GM19397 (cell line): Measurements from ENCODE around the gene ACRBP.

Source experiments
- ATAC-seq: cut with Tn5 transposase; IDR thresholded peaks from one replicate; pipeline ENCODE4 v1.9.1; 2021; ENCODE audit warnings: mild to moderate bottlenecking, moderate library complexity; ENCODE audit not compliant: unreplicated experiment

Gene ACRBP

GRCh38 chr12:6647083-6647604 lies at the start of gene ACRBP:
TSS of gene ACRBP (minus strand) at chr12:6647432. CDS start at chr12:6647366, 66 bp downstream.
- ATAC-seq = no peak

GRCh38 chr12:6695313-6696045 lies 48.2 kb upstream of the ACRBP start:
- ATAC-seq = no peak

- no peak for ATAC-seq
Observed at GRCh38 chr12:6694701-6695100, 47.5 kb upstream of the ACRBP start.

GRCh38 chr12:6693832-6694355 lies 46.7 kb upstream of the ACRBP start:
- no peak for ATAC-seq

GRCh38 chr12:6692888-6693287 lies 45.7 kb upstream of the ACRBP start:
- no peak for ATAC-seq

- no peak for ATAC-seq
Observed at GRCh38 chr12:6691473-6691872, 44.2 kb upstream of the ACRBP start.

- peak; percentile 77 for ATAC-seq
Observed at GRCh38 chr12:6688999-6689882, 42.0 kb upstream of the ACRBP start, which contains the start of gene ZNF384. TSS of gene ZNF384 (minus strand) at chr12:6689375. CDS start at chr12:6679520, 9,855 bp downstream.

- peak; percentile 9 for ATAC-seq
Observed at GRCh38 chr12:6688543-6688998, 41.3 kb upstream of the ACRBP start.

- ATAC-seq = no peak
Observed at GRCh38 chr12:6685814-6686213, 38.6 kb upstream of the ACRBP start.

GRCh38 chr12:6684609-6685008 lies 37.4 kb upstream of the ACRBP start:
- ATAC-seq = no peak

- ATAC-seq = no peak
Observed at GRCh38 chr12:6676962-6677361, 29.7 kb upstream of the ACRBP start.

GRCh38 chr12:6672143-6672542 lies 24.9 kb upstream of the ACRBP start:
- no peak for ATAC-seq

GRCh38 chr12:6667559-6668210 lies 20.5 kb upstream of the ACRBP start:
- no peak for ATAC-seq

- no peak for ATAC-seq
Observed at GRCh38 chr12:6666211-6666610, 19.0 kb upstream of the ACRBP start.

GRCh38 chr12:6664902-6665301 lies 17.7 kb upstream of the ACRBP start:
- no peak for ATAC-seq

- ATAC-seq = peak; percentile 98
Observed at GRCh38 chr12:6662906-6663742, 15.9 kb upstream of the ACRBP start, which contains the start of gene ING4. TSS of gene ING4 (minus strand) at chr12:6663119. CDS start at chr12:6663101, 18 bp downstream.

- peak; percentile 16 for ATAC-seq
Observed at GRCh38 chr12:6662602-6662905, 15.3 kb upstream of the ACRBP start.

GRCh38 chr12:6653987-6654386 lies 6.8 kb upstream of the ACRBP start:
- ATAC-seq = no peak

- ATAC-seq = no peak
Observed at GRCh38 chr12:6653342-6653741, 6.1 kb upstream of the ACRBP start.

- ATAC-seq = no peak
Observed at GRCh38 chr12:6652391-6652790, 5.2 kb upstream of the ACRBP start.
